ENCODE results near the gene FRMD4A.

GRCh38 chr10:14259696-14260566 is 70.8 kb downstream of the FRMD4A start:
- TF ChIP-seq CTCF (conservative IDR thresholded peaks at IDR 0.05; ENCODE audit: low read length) = no peak
- TF ChIP-seq EZH2phosphoT487 (IDR thresholded peaks at IDR 0.05; ENCODE audit: borderline replicate concordance, low read depth, low read length) = no peak
